GM12878 (cell line): ENCODE measurements around the gene CCDC107. TPM values are rescaled to one million over a fixed set of nuclear protein-coding genes. Genes with fewer than 3 reads are reported as not detected.
"Not testable (repeated sequence)": the region's sequence is repeated elsewhere in the genome, so short reads cannot be mapped to it uniquely, and the experiment has no call there.

Experiments used
- ATAC-seq: fragments of 200-7000 bp; cut with Tn5 transposase; 3 replicates; pipeline ENCODE4 v1.9.1; 2020; ENCODE audit warnings: mild to moderate bottlenecking, moderate library complexity
- BruUV-seq: library from RNA; stranded (reverse); fragments of 400-500 nt; replicated peaks from 2 replicates; lab custom pipeline; 2021; lab: Mats Ljungman, UMichigan
- CTCF ChIA-PET: fragments of 300-600 bp; sonication (Branson Sonifier 250); formaldehyde crosslinking; extraction: SDS; loops from one replicate; lab custom pipeline; 2021; ENCODE audit warnings: inconsistent platforms; lab: Yijun Ruan, JAX
- POLR2A ChIA-PET: fragments of 350-600 bp; formaldehyde crosslinking; extraction: SDS; loops from one replicate; lab custom pipeline; 2021; ENCODE audit warnings: inconsistent platforms; lab: Charles Lee
- RAD21 ChIA-PET: fragments of 300-600 bp; sonication (Branson Sonifier 250); formaldehyde crosslinking; loops from one replicate; lab custom pipeline; 2023; ENCODE audit warnings: antibody characterized with exemption; ENCODE audit not compliant: unreplicated experiment; lab: Charles Lee
- SMC1A ChIA-PET: fragments of 300-600 bp; sonication (Branson Sonifier 250); formaldehyde crosslinking; loops from one replicate; lab custom pipeline; 2023; ENCODE audit not compliant: unreplicated experiment, uncharacterized antibody; lab: Charles Lee
- DNase-seq: peaks from one replicate; pipeline ENCODE4 v3.0.0-alpha.2; 2011; ENCODE audit warnings: low read depth, low spot score
- FAIRE-seq: peaks from 3 replicates; lab custom pipeline; 2011; peaks lifted over from hg19 to GRCh38; lab: Jason Lieb, UNC
- H2AFZ ChIP-seq: 2 replicates; pipeline ENCODE4 v1.6.0; 2011; ENCODE audit warnings: low read depth, low read length, control low read depth; ENCODE audit not compliant: control insufficient read depth
- H3K27ac ChIP-seq: 2 replicates; pipeline ENCODE4 v1.5.1; 2011; ENCODE audit warnings: control low read depth; ENCODE audit not compliant: control insufficient read depth, insufficient read depth
- H3K27me3 ChIP-seq, 2 experiments: replicated peaks in 1 of 2; 2 replicates each; pipeline versions ENCODE4 v1.6.0 to v1.6.1; 2011; ENCODE audit warnings: low read length in 1 of 2; ENCODE audit not compliant: control insufficient read depth in 2 of 2, insufficient read depth in 2 of 2
- H3K36me3 ChIP-seq, 2 experiments: 2 replicates each; pipeline ENCODE4 v1.5.1; 2011; ENCODE audit warnings: low read length in 1 of 2; ENCODE audit not compliant: control insufficient read depth in 2 of 2, insufficient read depth in 2 of 2
- H3K4me1 ChIP-seq: 2 replicates; pipeline ENCODE4 v1.6.1; 2011; ENCODE audit warnings: mild to moderate bottlenecking, low read length, moderate library complexity, mixed read lengths; ENCODE audit not compliant: control insufficient read depth, insufficient read depth
- H3K4me2 ChIP-seq: 2 replicates; pipeline ENCODE4 v1.6.0; 2011; ENCODE audit warnings: control low read depth; ENCODE audit not compliant: control insufficient read depth, insufficient read depth
- H3K4me3 ChIP-seq: fragments of 200-600 bp; sonication (generic); 2 replicates; pipeline ENCODE4 v1.5.1; 2016
- H3K79me2 ChIP-seq: 2 replicates; pipeline ENCODE4 v1.6.0; 2011; ENCODE audit warnings: low read length; ENCODE audit not compliant: control insufficient read depth, insufficient read depth
- H3K9ac ChIP-seq: 2 replicates; pipeline ENCODE4 v1.8.0; 2011; ENCODE audit warnings: low read length, control low read depth, mixed read lengths; ENCODE audit not compliant: control insufficient read depth, insufficient read depth
- H3K9me3 ChIP-seq: replicated peaks from 3 replicates; pipeline ENCODE4 v1.5.1; 2011; ENCODE audit warnings: mild to moderate bottlenecking, low read length; ENCODE audit not compliant: control insufficient read depth, insufficient read depth
- H4K20me1 ChIP-seq: 2 replicates; pipeline ENCODE4 v1.6.0; 2011; ENCODE audit not compliant: control insufficient read depth, insufficient read depth
- whole genome bisulfite sequencing: methylation state at CpG from one replicate; pipeline ENCODE4 v1.1.6; 2016; ENCODE audit warnings: low lambda C conversion rate; ENCODE audit not compliant: insufficient replicate concordance, insufficient coverage; ENCODE audit errors: missing lambda C conversion rate; 5-methylcytosine and 5-hydroxymethylcytosine counted together
- in situ Hi-C: fragments of 300-500 bp; cut with MboI; formaldehyde crosslinking; loops from 9 replicates; pipeline ENCODE4 v1.14.3; 2018; ENCODE audit warnings: mixed read lengths
- intact Hi-C: fragments of 100-400 bp; cut with micrococcal nuclease; formaldehyde crosslinking; loops from one replicate; pipeline ENCODE4 v1.14.2; 2022; ENCODE audit not compliant: unreplicated experiment
- polyA plus RNA-seq, 11 experiments: library from polyadenylated mRNA; depleted of rRNA in 4 of 11; unstranded in 6 of 11; stranded (reverse) in 5 of 11; fragments of >200 nt; fragmentation: Nextera tagmentation in 4 of 11; fragmentation: Illumina TruSeq in 1 of 11; extraction: Ambion mirVana in 4 of 11; extraction: Trizol in 1 of 11; gene quantifications; 1 replicate in 1 of 11; 2 replicates in 10 of 11; pipeline versions ENCODE4 v1.2.1 to v1.2.3, GENCODE V29; 2011 to 2016; ENCODE audit warnings: inconsistent platforms in 2 of 11, missing spikeins in 2 of 11, low read depth in 1 of 11
- total RNA-seq, 4 experiments: library from RNA; depleted of rRNA in 3 of 4; stranded (reverse); fragments of >200 nt in 3 of 4; fragmentation: Illumina TruSeq in 1 of 4; extraction: Trizol in 1 of 4; gene quantifications; 2 replicates each; pipeline versions ENCODE4 v1.2.1 to v1.2.3, GENCODE V29; 2013 to 2021

The CCDC107 gene
- total and polyA plus RNA-seq, 10 of the 15 experiments (the other 5 are each of a cell fraction or from before 2014, with no cell fraction given), result 0.19 to 18.3 (median 10.6) TPM

DNA sequence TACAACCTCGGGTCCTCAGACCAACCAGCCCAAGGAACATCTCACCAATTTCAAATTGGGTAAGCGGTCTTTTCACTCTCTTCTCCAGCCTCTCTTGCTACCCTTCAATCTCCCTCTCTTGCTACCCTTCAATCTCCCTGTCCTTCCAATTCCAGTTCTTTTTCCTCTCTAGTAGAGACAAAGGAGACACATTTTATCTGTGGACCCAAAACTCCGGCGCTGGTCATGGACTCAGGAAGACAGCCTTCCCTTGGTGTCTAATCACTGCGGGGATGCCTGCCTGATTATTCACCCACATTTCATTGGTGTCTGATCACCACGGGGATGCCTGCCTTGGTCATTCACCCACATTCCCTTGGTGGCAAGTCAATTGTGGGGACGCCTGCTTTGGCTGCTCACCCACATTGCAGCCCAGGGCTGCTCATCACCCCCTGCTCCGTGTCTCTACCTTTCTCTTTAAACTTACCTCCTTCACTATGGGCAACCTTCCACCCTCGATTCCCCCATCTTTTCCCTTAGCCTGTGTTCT is 20.6 kb upstream of the CCDC107 start:
- in situ Hi-C loops, H3K4me2 ChIP-seq, SMC1A ChIA-PET, ATAC-seq, RAD21 ChIA-PET, H3K9ac ChIP-seq, H4K20me1 ChIP-seq, DNase-seq, BruUV-seq, FAIRE-seq, H3K9me3 ChIP-seq, H2AFZ ChIP-seq, H3K79me2 ChIP-seq, POLR2A ChIA-PET, H3K27me3 ChIP-seq, H3K36me3 ChIP-seq, intact Hi-C loops, H3K27ac ChIP-seq, H3K4me3 ChIP-seq: not testable (repeated sequence)
- CTCF ChIA-PET, result interaction anchor here (1.1 kb wide), 1 partner anchor 24 kb away, joined by 3 read pairs; no protein-coding TSS in a partner anchor
- 87% methylated on average over 9 of the region's 9 CpGs for WGBS
- H3K4me1 ChIP-seq, result peaks cover 25% of the 10 kb centered on the region

DNA sequence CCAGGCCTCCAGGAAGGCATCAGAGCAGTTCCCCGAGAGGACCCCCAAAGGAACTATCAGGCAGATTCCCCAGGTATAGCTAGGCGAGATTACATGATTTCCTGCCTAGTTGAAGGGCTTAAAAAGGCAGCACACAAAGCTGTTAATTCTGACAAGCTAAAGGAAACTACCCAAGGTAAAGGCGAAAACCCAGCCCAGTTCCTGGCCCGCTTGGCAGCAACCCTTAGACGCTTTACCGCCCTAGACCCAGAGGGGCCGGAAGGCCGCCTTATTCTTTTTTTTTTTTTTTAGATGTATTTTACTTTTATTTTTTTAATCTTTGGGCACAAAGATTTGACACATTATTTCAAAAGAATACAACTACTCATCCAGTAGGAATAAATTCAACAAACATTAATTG is 19.3 kb upstream of the CCDC107 start:
- H4K20me1 ChIP-seq, H2AFZ ChIP-seq, BruUV-seq, H3K36me3 ChIP-seq, ATAC-seq, H3K4me2 ChIP-seq, H3K27me3 ChIP-seq, DNase-seq, H3K9ac ChIP-seq, in situ Hi-C loops, intact Hi-C loops, H3K4me3 ChIP-seq, POLR2A ChIA-PET, H3K27ac ChIP-seq, H3K9me3 ChIP-seq, FAIRE-seq, SMC1A ChIA-PET, H3K79me2 ChIP-seq: not testable (repeated sequence)
- RAD21 ChIA-PET, result interaction anchor here (1.0 kb wide), 1 partner anchor 23 kb away, joined by 3 read pairs; no protein-coding TSS in a partner anchor
- CTCF ChIA-PET, result interaction anchor here (0.6 to 1.1 kb wide), 2 partner anchors 22 to 222 kb away, joined by 3 to 4 read pairs; no protein-coding TSS in a partner anchor
- H3K4me1 ChIP-seq, result peaks cover 25% of the 10 kb centered on the region
- 82% methylated on average over 7 of the region's 8 CpGs for WGBS

DNA sequence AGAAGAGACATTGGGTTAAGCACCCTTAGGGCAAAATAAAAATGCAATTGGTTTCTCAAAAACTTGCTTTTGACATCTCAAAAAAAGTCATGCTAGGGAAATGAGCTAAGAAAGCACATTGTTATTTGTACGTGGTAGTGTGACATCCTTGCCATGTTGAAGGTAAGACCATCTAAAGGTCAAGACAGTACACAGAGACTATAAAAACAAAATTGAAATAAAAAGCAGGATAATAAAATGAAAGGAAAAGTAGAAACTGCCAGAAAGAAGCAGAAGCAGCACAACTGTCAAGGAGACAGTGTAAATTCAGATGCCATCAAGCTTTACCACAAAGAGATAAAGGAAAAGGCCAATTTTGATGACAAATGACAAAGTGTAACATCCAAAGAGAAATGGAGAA is 18.9 kb upstream of the CCDC107 start:
- intact Hi-C loops, SMC1A ChIA-PET, H3K9ac ChIP-seq, H3K27ac ChIP-seq, in situ Hi-C loops, H3K4me3 ChIP-seq, FAIRE-seq, H4K20me1 ChIP-seq, DNase-seq, H3K27me3 ChIP-seq, ATAC-seq, H3K79me2 ChIP-seq, BruUV-seq, H3K9me3 ChIP-seq, POLR2A ChIA-PET, H3K36me3 ChIP-seq, CTCF ChIA-PET: not testable (repeated sequence)
- Histone ChIP-seq H2AFZ (peak overlapping the region; percentile 24; the same call in 1 of the 2 replicates), H3K4me2 (peak overlapping the region; percentile 21; the same call in 1 of the 2 replicates), H3K4me1 (peaks cover 25% of the 10 kb centered on the region)
- RAD21 ChIA-PET, result interaction anchor here (1.0 kb wide), 1 partner anchor 23 kb away, joined by 3 read pairs; no protein-coding TSS in a partner anchor
- 35% methylated on average over 1 of the region's 1 CpG for WGBS
